Neural crest cell (in vitro differentiated cells): ENCODE data around the gene ADGRV1. TPM values are rescaled to one million over a fixed set of nuclear protein-coding genes. Genes with fewer than 3 reads are reported as not detected.

Experiments used
- DNase-seq: peaks from one replicate; pipeline ENCODE4 v3.0.0; 2021; ENCODE audit warnings: low read depth, mixed read lengths, low spot score
- H3K27ac Mint-ChIP-seq: one replicate; pipeline ENCODE4 v1.8.0; 2021; ENCODE audit warnings: mild to moderate bottlenecking, mixed read lengths; ENCODE audit not compliant: unreplicated experiment
- H3K27me3 Mint-ChIP-seq: 2 replicates; pipeline ENCODE4 v1.8.0; 2021; ENCODE audit warnings: low read depth, mild to moderate bottlenecking, mixed read lengths
- H3K36me3 Mint-ChIP-seq: 2 replicates; pipeline ENCODE4 v1.8.0; 2021; ENCODE audit warnings: low read depth, mild to moderate bottlenecking, mixed read lengths
- H3K4me1 Mint-ChIP-seq: 2 replicates; pipeline ENCODE4 v1.8.0; 2021; ENCODE audit warnings: mixed read lengths
- H3K4me3 Mint-ChIP-seq: one replicate; pipeline ENCODE4 v1.8.0; 2021; ENCODE audit warnings: mild to moderate bottlenecking, mixed read lengths
- H3K9me3 Mint-ChIP-seq: 2 replicates; pipeline ENCODE4 v1.8.0; 2021; ENCODE audit warnings: mixed read lengths
- CTCF ChIP-seq: fragments of 200-600 bp; sonication (generic); conservative IDR thresholded peaks from 2 replicates; pipeline ENCODE4 v1.5.0; 2021; ENCODE audit warnings: antibody characterized with exemption, mild to moderate bottlenecking
- total RNA-seq: library from RNA; stranded (reverse); gene quantifications from 2 replicates; pipeline ENCODE4 v1.2.1, GENCODE V29; 2021

The ADGRV1 gene
- total RNA-seq, 1 donor from 2014 or later = 43.4 TPM

DNA sequence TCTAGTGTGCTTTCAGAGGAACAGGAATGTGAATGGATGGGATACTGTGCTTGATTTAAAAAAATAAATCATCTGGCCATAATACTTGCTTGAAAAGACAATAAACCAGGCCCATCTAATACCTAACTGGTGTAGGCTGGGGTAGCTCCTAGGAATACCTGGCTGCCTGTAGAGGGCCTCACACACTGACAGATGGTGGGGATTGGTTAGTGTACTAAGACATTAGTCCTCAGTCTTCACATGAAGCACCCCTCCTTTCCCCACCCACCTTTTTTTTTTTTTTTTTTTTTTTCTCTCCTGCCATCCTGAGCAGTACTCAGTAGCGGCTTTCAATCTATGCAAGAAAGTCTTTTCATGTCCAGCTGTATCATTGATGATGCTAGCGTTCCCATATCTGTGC is 130.5 kb downstream of the ADGRV1 start:
- peaks cover 30% of the 10 kb centered on the region for H3K36me3 Mint-ChIP-seq
- no peak overlapping the region for H3K27ac Mint-ChIP-seq
- peaks cover 7% of the 10 kb centered on the region for H3K9me3 Mint-ChIP-seq
- H3K4me1 Mint-ChIP-seq = no peaks in the 10 kb centered on the region
- no peak for DNase-seq
- H3K27me3 Mint-ChIP-seq = no peaks in the 10 kb centered on the region
- no peak for TF ChIP-seq CTCF
- H3K4me3 Mint-ChIP-seq = no peak overlapping the region

GRCh38 chr5:90690307-90690706 is 131.7 kb downstream of the ADGRV1 start:
- Mint-ChIP-seq H3K4me3 (no peak overlapping the region), H3K27ac (no peak overlapping the region), H3K9me3 (peaks cover 4% of the 10 kb centered on the region), H3K27me3 (no peaks in the 10 kb centered on the region), H3K4me1 (no peaks in the 10 kb centered on the region), H3K36me3 (peaks cover 27% of the 10 kb centered on the region)
- DNase-seq = no peak
- no peak for TF ChIP-seq CTCF

- no peak for DNase-seq
- peaks cover 6% of the 10 kb centered on the region for H3K4me1 Mint-ChIP-seq
- no peak overlapping the region for H3K27ac Mint-ChIP-seq
- H3K36me3 Mint-ChIP-seq = peaks cover 22% of the 10 kb centered on the region
- no peaks in the 10 kb centered on the region for H3K27me3 Mint-ChIP-seq
- H3K9me3 Mint-ChIP-seq = no peaks in the 10 kb centered on the region
- no peak for TF ChIP-seq CTCF
- no peak overlapping the region for H3K4me3 Mint-ChIP-seq
Observed at GRCh38 chr5:90691533-90691932, 132.9 kb downstream of the ADGRV1 start.

GRCh38 chr5:90696153-90696552 is 137.6 kb downstream of the ADGRV1 start:
- Mint-ChIP-seq H3K27me3 (no peaks in the 10 kb centered on the region), H3K4me3 (no peak overlapping the region), H3K27ac (peak overlapping the region; percentile 87), H3K4me1 (peaks cover 11% of the 10 kb centered on the region), H3K9me3 (no peaks in the 10 kb centered on the region), H3K36me3 (peaks cover 3% of the 10 kb centered on the region)
- no peak for DNase-seq
- TF ChIP-seq CTCF = no peak

GRCh38 chr5:90700299-90700698 is 141.7 kb downstream of the ADGRV1 start:
- no peak for TF ChIP-seq CTCF
- Mint-ChIP-seq H3K4me3 (no peak overlapping the region), H3K9me3 (no peaks in the 10 kb centered on the region), H3K27ac (no peak overlapping the region), H3K36me3 (peaks cover 6% of the 10 kb centered on the region), H3K4me1 (peaks cover 11% of the 10 kb centered on the region), H3K27me3 (no peaks in the 10 kb centered on the region)
- no peak for DNase-seq

DNA sequence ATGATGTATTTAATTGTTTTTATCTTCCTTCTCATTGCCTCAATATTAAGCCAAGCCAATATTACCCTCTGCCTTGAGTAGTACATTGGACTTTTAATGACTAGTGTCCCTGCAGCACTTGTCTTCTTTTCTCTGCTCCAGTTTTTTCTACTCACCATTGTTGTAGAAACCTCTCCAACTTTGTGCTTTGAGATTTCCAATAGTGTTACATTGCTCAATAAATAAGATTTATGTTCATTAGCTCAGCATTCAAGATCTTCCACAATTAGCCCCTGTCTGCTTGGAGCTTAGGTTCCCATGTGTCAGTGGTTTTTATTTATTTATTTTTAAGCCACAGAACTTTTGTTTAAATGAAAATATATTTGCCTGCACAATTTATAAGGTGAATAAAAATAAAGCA is 145.3 kb downstream of the ADGRV1 start:
- H3K4me1 Mint-ChIP-seq = no peaks in the 10 kb centered on the region
- H3K27me3 Mint-ChIP-seq = no peaks in the 10 kb centered on the region
- peaks cover 6% of the 10 kb centered on the region for H3K36me3 Mint-ChIP-seq
- H3K27ac Mint-ChIP-seq = no peak overlapping the region
- H3K9me3 Mint-ChIP-seq = no peaks in the 10 kb centered on the region
- H3K4me3 Mint-ChIP-seq = no peak overlapping the region
- no peak for DNase-seq
- no peak for TF ChIP-seq CTCF
